T-cell (primary cell): ENCODE data around the gene SHC1. TPM values are rescaled to one million over a fixed set of nuclear protein-coding genes. Genes with fewer than 3 reads are reported as not detected.

Experiments used
- ATAC-seq, 4 experiments: fragments of 200-7000 bp in 3 of 4; fragments of 150-1000 bp in 1 of 4; cut with Tn5 transposase; replicated peaks in 1 of 4; 1 replicate in 3 of 4; 2 replicates in 1 of 4; pipeline ENCODE4 v1.10.0; 2021; ENCODE audit warnings: moderate library complexity in 3 of 4, mild to moderate bottlenecking in 2 of 4, moderate number of reproducible peaks in 1 of 4
- CTCF ChIA-PET, 2 donors: fragments of 300-600 bp; sonication (Branson Sonifier 250); formaldehyde crosslinking; loops; one replicate each; lab custom pipeline; 2022; ENCODE audit warnings: antibody characterized with exemption in 2 of 2; lab: Charles Lee
- POLR2A ChIA-PET, 2 donors: fragments of 300-600 bp; sonication (Branson Sonifier 250); formaldehyde crosslinking; loops; one replicate each; lab custom pipeline; 2022; ENCODE audit warnings: antibody characterized with exemption in 2 of 2; lab: Charles Lee
- DNase-seq, 35 experiments: peaks; one replicate each; pipeline versions ENCODE4 v3.0.0 to v3.0.0-alpha.2; 2013 to 2023
- H3K27ac ChIP-seq: one replicate; pipeline ENCODE4 v1.5.1; 2013; ENCODE audit warnings: low read length
- H3K27me3 ChIP-seq, 2 experiments: replicated peaks in 1 of 2; 1 replicate in 1 of 2; 2 replicates in 1 of 2; pipeline versions ENCODE4 v1.6.1 to v1.7.0; 2013; ENCODE audit warnings: low read length in 1 of 2, mixed read lengths in 1 of 2; ENCODE audit not compliant: control insufficient read depth in 2 of 2, insufficient read depth in 2 of 2; ENCODE audit errors: extremely low read depth in 1 of 2
- H3K36me3 ChIP-seq, 2 donors: 1 replicate in 1 of 2; 2 replicates in 1 of 2; pipeline versions ENCODE4 v1.6.1 to v1.7.0; 2013; ENCODE audit warnings: low read length in 1 of 2; ENCODE audit not compliant: control insufficient read depth in 2 of 2, insufficient read depth in 1 of 2; ENCODE audit errors: extremely low read depth in 1 of 2
- H3K4me1 ChIP-seq, 2 experiments: 1 replicate in 1 of 2; 2 replicates in 1 of 2; pipeline versions ENCODE4 v1.6.1 to v1.7.0; 2013; ENCODE audit warnings: low read length in 2 of 2, mixed read lengths in 1 of 2; ENCODE audit not compliant: insufficient read depth in 2 of 2, control insufficient read depth in 1 of 2; ENCODE audit errors: extremely low read depth in 1 of 2
- H3K4me3 ChIP-seq, 2 donors: 1 replicate in 1 of 2; 2 replicates in 1 of 2; pipeline versions ENCODE4 v1.5.1 to v1.7.0; 2013; ENCODE audit warnings: mild to moderate bottlenecking in 2 of 2, low read length in 1 of 2, moderate library complexity in 1 of 2; ENCODE audit not compliant: control insufficient read depth in 1 of 2; ENCODE audit errors: extremely low read depth in 1 of 2
- H3K9me3 ChIP-seq: 2 replicates; pipeline ENCODE4 v1.7.0; 2013
- H3K27ac Mint-ChIP-seq, 2 donors: one replicate each; pipeline ENCODE4 v1.8.0; 2020 to 2021; ENCODE audit warnings: mild to moderate bottlenecking in 2 of 2, mixed read lengths in 2 of 2
- H3K27me3 Mint-ChIP-seq, 2 donors: one replicate each; pipeline ENCODE4 v1.8.0; 2021 to 2022; ENCODE audit warnings: mixed read lengths in 2 of 2
- H3K36me3 Mint-ChIP-seq: one replicate; pipeline ENCODE4 v1.8.0; 2021; ENCODE audit warnings: mixed read lengths
- H3K4me1 Mint-ChIP-seq, 3 donors: one replicate each; pipeline ENCODE4 v1.8.0; 2020 to 2022; ENCODE audit warnings: mixed read lengths in 3 of 3, mild to moderate bottlenecking in 1 of 3
- H3K4me3 Mint-ChIP-seq, 3 donors: one replicate each; pipeline ENCODE4 v1.8.0; 2020 to 2022; ENCODE audit warnings: mild to moderate bottlenecking in 3 of 3, mixed read lengths in 3 of 3, moderate library complexity in 3 of 3
- H3K9me3 Mint-ChIP-seq, 3 donors: one replicate each; pipeline ENCODE4 v1.8.0; 2020 to 2022; ENCODE audit warnings: mixed read lengths in 3 of 3
- WGBS: methylation state at CpG from one replicate; pipeline ENCODE4 v1.1.5; 2013; ENCODE audit warnings: missing lambda C conversion rate; ENCODE audit not compliant: insufficient coverage; 5-methylcytosine and 5-hydroxymethylcytosine counted together
- total RNA-seq, 35 experiments: library from RNA in 6 of 35; stranded (reverse) in 6 of 35; fragments of 120-200 nt in 1 of 35; gene quantifications; one replicate each; pipeline versions ENCODE4 v1.2.1 to v1.2.4 and lab custom pipeline; 2013 to 2026

The SHC1 gene
- total RNA-seq, 5 donors from 2014 or later (not counting 1 experiment from before 2014, with no cell fraction given): 61.3 to 88.2 (median 76.8) TPM

DNA sequence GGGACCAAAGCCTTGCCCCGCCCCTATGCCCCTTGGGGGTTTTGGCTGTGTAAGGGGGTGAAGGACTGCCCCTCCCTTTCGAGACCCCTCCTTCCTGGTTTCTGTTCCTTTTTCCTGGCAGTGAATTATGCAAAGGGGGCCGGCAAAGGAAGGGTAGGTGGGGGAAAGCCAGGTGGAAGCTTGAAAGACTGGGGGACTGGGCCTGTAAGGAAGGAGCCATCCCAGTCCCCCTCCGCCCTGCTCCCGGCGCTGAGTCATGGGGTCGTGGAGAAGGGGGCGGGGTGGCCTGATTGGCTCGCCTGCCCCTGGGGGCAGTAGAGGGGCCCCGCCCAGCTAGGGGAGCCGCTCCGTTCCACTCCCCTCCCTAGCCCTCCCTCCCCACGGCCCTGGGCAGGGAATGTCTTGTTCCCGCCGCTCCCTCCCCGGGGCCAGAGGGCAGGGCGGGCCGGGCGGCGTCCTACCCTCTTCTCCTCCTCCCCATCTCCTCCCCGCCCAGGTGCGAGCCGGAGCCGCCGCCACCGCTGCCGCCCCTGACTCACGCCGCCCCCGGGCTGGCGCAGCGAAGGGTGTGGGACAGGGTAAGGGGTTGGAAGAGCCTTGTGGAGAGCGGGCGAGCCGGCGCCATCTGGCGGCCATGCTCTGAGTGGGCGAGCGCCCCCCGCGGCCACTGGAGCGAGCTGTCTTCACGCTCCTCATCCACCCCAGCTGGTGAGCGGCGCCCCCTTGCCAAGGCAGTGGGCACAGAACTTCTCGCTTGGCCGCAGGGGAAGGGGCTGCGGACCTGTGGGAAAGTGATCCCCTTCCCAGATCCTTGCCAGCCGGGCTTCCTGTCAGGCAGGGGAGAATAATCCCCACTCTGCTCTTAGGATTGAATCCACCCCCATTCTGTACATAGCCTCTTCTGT, 46.7 kb upstream of the SHC1 start:
- DNase-seq: peak; percentile 72 to 95 (median 84)
- Histone ChIP-seq H3K4me3 (peak overlapping the region; percentile 33 to 38), H3K9me3 (no peaks in the 10 kb centered on the region), H3K27me3 (no peaks in the 10 kb centered on the region), H3K27ac (peak overlapping the region; percentile 67), H3K36me3 (peaks cover 4 to 25% of the 10 kb centered on the region in 2 donors), H3K4me1 (peaks cover 42 to 59% of the 10 kb centered on the region in 2 experiments)
- Mint-ChIP-seq H3K4me3 (peak overlapping the region; percentile 55 to 89 (median 55)), H3K9me3 (no peaks in the 10 kb centered on the region), H3K36me3 (peaks cover 3% of the 10 kb centered on the region), H3K27me3 (no peaks in the 10 kb centered on the region), H3K27ac (peak overlapping the region; percentile 95 to 96), H3K4me1 (peaks cover 63 to 72% (median 69%) of the 10 kb centered on the region in 3 donors)
- CTCF ChIA-PET: interaction anchor here (0.6 to 3.5 kb wide), 26 partner anchors 9 to 459 kb away, joined by 3 to 23 read pairs (median 4); partner anchors contain the start of genes PMVK (in 2 of the 2), PYGO2 (in 2 of the 2), CKS1B (in 1 of the 2) and FLAD1 (in 1 of the 2)
- POLR2A ChIA-PET: interaction anchor here in 1 of 2 donors (0.6 kb wide), 2 partner anchors 61 to 117 kb away, joined by 3 to 7 read pairs; partner anchors contain the start of gene PBXIP1
- peak; percentile 84 to 93 (median 89) for ATAC-seq
- 0% methylated on average over 13 of the region's 49 CpGs for WGBS

GRCh38 chr1:155016231-155016831, 45.8 kb upstream of the SHC1 start:
- Mint-ChIP-seq H3K27me3 (no peaks in the 10 kb centered on the region), H3K4me3 (peak overlapping the region; percentile 50 to 89 (median 55)), H3K9me3 (no peaks in the 10 kb centered on the region), H3K36me3 (peaks cover 3% of the 10 kb centered on the region), H3K27ac (peak overlapping the region; percentile 95 to 96), H3K4me1 (peaks cover 68 to 76% (median 68%) of the 10 kb centered on the region in 3 donors)
- peaks cover 47 to 69% of the 10 kb centered on the region in 2 experiments for H3K4me1 ChIP-seq
- ATAC-seq (peak in 3 of 4 experiments; percentile 6 to 20 (median 19)), DNase-seq (peak in 3 of 35 experiments; percentile 18 to 55 (median 29))
- no peaks in the 10 kb centered on the region for H3K27me3 ChIP-seq
- no peaks in the 10 kb centered on the region for H3K9me3 ChIP-seq
- ChIA-PET CTCF (interaction anchor here (0.6 to 3.5 kb wide), 15 partner anchors 8 to 457 kb away, joined by 3 to 23 read pairs (median 4); partner anchors contain the start of genes CKS1B (in 1 of the 2), FLAD1 (in 1 of the 2), PBXIP1 (in 1 of the 2) and PYGO2 (in 1 of the 2)), POLR2A (interaction anchor here (0.6 to 1.1 kb wide), 3 partner anchors 35 to 61 kb away, joined by 3 to 5 read pairs (median 3); partner anchors contain the start of gene PBXIP1 (in 1 of the 2))
- H3K4me3 ChIP-seq: peak overlapping the region in 1 of 2 donors; percentile 38
- H3K27ac ChIP-seq: peak overlapping the region; percentile 67
- WGBS: 8% methylated on average over 15 of the region's 26 CpGs
- H3K36me3 ChIP-seq: peaks cover 4 to 25% of the 10 kb centered on the region in 2 donors

GRCh38 chr1:155015527-155016230, 45.1 kb upstream of the SHC1 start:
- ChIA-PET CTCF (interaction anchor here (0.6 to 3.5 kb wide), 12 partner anchors 9 to 456 kb away, joined by 3 to 23 read pairs (median 4); partner anchors contain the start of genes CKS1B (in 1 of the 2), FLAD1 (in 1 of the 2) and PBXIP1 (in 1 of the 2)), POLR2A (interaction anchor here (0.6 to 1.1 kb wide), 3 partner anchors 34 to 60 kb away, joined by 3 to 5 read pairs (median 3); partner anchors contain the start of gene PBXIP1 (in 1 of the 2))
- 75% methylated on average over 15 of the region's 16 CpGs for WGBS
- no peaks in the 10 kb centered on the region for H3K9me3 ChIP-seq
- Mint-ChIP-seq H3K4me3 (peak overlapping the region; percentile 50 to 89 (median 55)), H3K4me1 (peaks cover 70 to 82% (median 73%) of the 10 kb centered on the region in 3 donors), H3K36me3 (peaks cover 3% of the 10 kb centered on the region), H3K27me3 (no peaks in the 10 kb centered on the region), H3K27ac (peak overlapping the region; percentile 95 to 96), H3K9me3 (no peaks in the 10 kb centered on the region)
- peak in 1 of 4 experiments; percentile 1 for ATAC-seq
- H3K36me3 ChIP-seq: peaks cover 4 to 25% of the 10 kb centered on the region in 2 donors
- peaks cover 51 to 75% of the 10 kb centered on the region in 2 experiments for H3K4me1 ChIP-seq
- H3K27ac ChIP-seq: peak overlapping the region; percentile 67
- H3K27me3 ChIP-seq: no peaks in the 10 kb centered on the region
- DNase-seq: no peak
- H3K4me3 ChIP-seq: no peak overlapping the region

GRCh38 chr1:155014709-155015508, 44.4 kb upstream of the SHC1 start:
- Mint-ChIP-seq H3K27ac (peak overlapping the region; percentile 95 to 96), H3K9me3 (no peaks in the 10 kb centered on the region), H3K4me3 (peak overlapping the region in 1 of 3 donors; percentile 89), H3K36me3 (peaks cover 3% of the 10 kb centered on the region), H3K27me3 (no peaks in the 10 kb centered on the region), H3K4me1 (peaks cover 72 to 87% (median 79%) of the 10 kb centered on the region in 3 donors)
- Histone ChIP-seq H3K27ac (peak overlapping the region; percentile 67), H3K4me1 (peaks cover 51 to 83% of the 10 kb centered on the region in 2 experiments), H3K36me3 (peaks cover 4 to 25% of the 10 kb centered on the region in 2 donors), H3K4me3 (no peak overlapping the region), H3K27me3 (no peaks in the 10 kb centered on the region), H3K9me3 (no peaks in the 10 kb centered on the region)
- CTCF ChIA-PET: interaction anchor here (0.5 to 3.0 kb wide), 4 partner anchors 15 to 261 kb away, joined by 4 to 15 read pairs (median 6); partner anchors contain the start of gene FLAD1 (in 1 of the 2)
- POLR2A ChIA-PET: interaction anchor here in 1 of 2 donors (1.1 kb wide), 1 partner anchor 59 kb away, joined by 5 read pairs; the partner anchor contains the start of gene PBXIP1
- 96% methylated on average over 18 of the region's 31 CpGs for WGBS
- ATAC-seq: no peak
- DNase-seq: no peak

DNA sequence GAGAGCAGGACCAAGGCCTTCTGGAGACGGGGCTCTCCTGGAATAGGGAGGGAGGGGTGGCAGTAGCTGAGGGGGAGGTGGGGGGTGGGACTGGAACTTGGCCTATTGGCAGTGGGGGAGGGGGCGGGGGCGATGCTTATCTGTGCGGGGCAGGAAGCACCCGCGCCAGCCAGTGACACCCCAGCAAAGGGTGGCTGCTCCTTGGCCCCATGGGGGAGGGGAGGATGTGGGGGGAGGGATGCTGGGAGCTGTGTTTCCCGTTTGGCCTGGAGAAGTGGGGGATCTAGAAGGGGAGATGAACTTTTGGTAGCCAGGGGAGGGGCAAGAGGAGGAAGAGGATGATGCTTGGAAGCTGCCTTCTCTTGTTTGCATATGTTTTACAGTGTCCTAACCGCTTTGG, 43.1 kb upstream of the SHC1 start:
- H3K4me1 Mint-ChIP-seq: peaks cover 70 to 85% (median 79%) of the 10 kb centered on the region in 3 donors
- H3K4me1 ChIP-seq: peaks cover 47 to 95% of the 10 kb centered on the region in 2 experiments
- WGBS: 7% methylated on average over 5 of the region's 8 CpGs
- H3K9me3 Mint-ChIP-seq: no peaks in the 10 kb centered on the region
- H3K27me3 ChIP-seq: no peaks in the 10 kb centered on the region
- ChIA-PET CTCF (interaction anchor here in 1 of 2 donors (0.7 kb wide), 1 partner anchor 342 kb away, joined by 6 read pairs; no protein-coding TSS in a partner anchor), POLR2A (interaction anchor here in 1 of 2 donors (0.6 kb wide), 2 partner anchors 53 to 57 kb away, joined by 3 read pairs; no protein-coding TSS in a partner anchor)
- H3K4me3 Mint-ChIP-seq: peak overlapping the region; percentile 49 to 89 (median 72)
- H3K36me3 ChIP-seq: peaks cover 4 to 25% of the 10 kb centered on the region in 2 donors
- peak overlapping the region; percentile 91 to 95 for H3K27ac Mint-ChIP-seq
- peak in 17 of 35 experiments; percentile 21 to 57 (median 43) for DNase-seq
- peak; percentile 17 to 25 (median 22) for ATAC-seq
- H3K27me3 Mint-ChIP-seq: no peaks in the 10 kb centered on the region
- no peaks in the 10 kb centered on the region for H3K9me3 ChIP-seq
- peak overlapping the region; percentile 80 for H3K27ac ChIP-seq
- peak overlapping the region in 1 of 2 donors; percentile 69 for H3K4me3 ChIP-seq
- H3K36me3 Mint-ChIP-seq: peaks cover 3% of the 10 kb centered on the region
